IMR-90 (cell line): Measurements from ENCODE around the gene RFX3.

ENCODE experiments used
- BHLHE40 ChIP-seq: fragments of 150-350 bp; IDR thresholded peaks from 2 replicates; pipeline ENCODE4 v1.6.1; 2016; ENCODE audit warnings: mild to moderate bottlenecking, low read depth, low read length
- CEBPB ChIP-seq: IDR thresholded peaks from 2 replicates; pipeline ENCODE4 v1.6.1; 2012; ENCODE audit warnings: low read depth, low read length, improper control_type of control experiment
- NFE2L2 ChIP-seq: fragments of 150-350 bp; IDR thresholded peaks from 2 replicates; pipeline ENCODE4 v1.6.1; 2016; ENCODE audit warnings: low read depth, mild to moderate bottlenecking, low read length
- POLR2A ChIP-seq: IDR thresholded peaks from 2 replicates; pipeline ENCODE4 v1.6.1; 2012; ENCODE audit warnings: mild to moderate bottlenecking, low read depth, low read length
- RAD21 ChIP-seq: IDR thresholded peaks from 2 replicates; pipeline ENCODE4 v1.6.1; 2012; ENCODE audit warnings: low read length, improper control_type of control experiment
- SMC3 ChIP-seq: fragments of 150-350 bp; IDR thresholded peaks from 2 replicates; pipeline ENCODE4 v1.6.1; 2016; ENCODE audit warnings: low read depth, mild to moderate bottlenecking, antibody characterized with exemption, low read length, moderate library complexity
- TF ChIP-seq, protein P1 (sequence below): conservative IDR thresholded peaks from 2 replicates; pipeline ENCODE4 v1.5.1; 2012; ENCODE audit warnings: mild to moderate bottlenecking, low read depth, low read length, improper control_type of control experiment
- TF ChIP-seq, protein P2 (sequence below): fragments of 150-350 bp; IDR thresholded peaks from 2 replicates; pipeline ENCODE4 v1.6.1; 2016; ENCODE audit warnings: low read depth, mild to moderate bottlenecking, low read length, moderate library complexity, borderline replicate concordance
- TF ChIP-seq, protein P3 (sequence below): fragments of 150-350 bp; IDR thresholded peaks from 2 replicates; pipeline ENCODE4 v1.6.1; 2017; ENCODE audit warnings: mild to moderate bottlenecking, antibody characterized with exemption, low read length, low read depth

DNA sequence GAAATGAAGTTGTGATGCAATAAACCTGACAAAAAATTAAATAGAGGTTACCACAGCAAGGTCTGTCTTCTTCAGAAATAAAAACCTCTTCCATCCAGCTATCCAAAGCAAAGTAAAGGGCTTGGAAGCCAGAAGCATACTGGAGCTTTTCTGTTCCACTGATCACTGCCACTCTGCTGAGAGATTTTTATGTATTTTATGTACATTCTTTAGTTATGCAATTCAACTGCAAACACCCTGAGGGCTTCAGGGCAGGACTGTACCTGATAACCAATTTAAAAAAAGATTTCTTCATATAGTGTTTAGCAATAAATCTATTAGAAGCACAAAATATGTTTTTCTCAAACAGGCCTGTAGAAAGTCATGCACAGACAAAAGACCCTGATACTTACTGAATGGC is 355.0 kb downstream of the RFX3 start:
- TF ChIP-seq, protein P1, sequence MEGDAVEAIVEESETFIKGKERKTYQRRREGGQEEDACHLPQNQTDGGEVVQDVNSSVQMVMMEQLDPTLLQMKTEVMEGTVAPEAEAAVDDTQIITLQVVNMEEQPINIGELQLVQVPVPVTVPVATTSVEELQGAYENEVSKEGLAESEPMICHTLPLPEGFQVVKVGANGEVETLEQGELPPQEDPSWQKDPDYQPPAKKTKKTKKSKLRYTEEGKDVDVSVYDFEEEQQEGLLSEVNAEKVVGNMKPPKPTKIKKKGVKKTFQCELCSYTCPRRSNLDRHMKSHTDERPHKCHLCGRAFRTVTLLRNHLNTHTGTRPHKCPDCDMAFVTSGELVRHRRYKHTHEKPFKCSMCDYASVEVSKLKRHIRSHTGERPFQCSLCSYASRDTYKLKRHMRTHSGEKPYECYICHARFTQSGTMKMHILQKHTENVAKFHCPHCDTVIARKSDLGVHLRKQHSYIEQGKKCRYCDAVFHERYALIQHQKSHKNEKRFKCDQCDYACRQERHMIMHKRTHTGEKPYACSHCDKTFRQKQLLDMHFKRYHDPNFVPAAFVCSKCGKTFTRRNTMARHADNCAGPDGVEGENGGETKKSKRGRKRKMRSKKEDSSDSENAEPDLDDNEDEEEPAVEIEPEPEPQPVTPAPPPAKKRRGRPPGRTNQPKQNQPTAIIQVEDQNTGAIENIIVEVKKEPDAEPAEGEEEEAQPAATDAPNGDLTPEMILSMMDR, result no peak
- TF ChIP-seq, protein P2, sequence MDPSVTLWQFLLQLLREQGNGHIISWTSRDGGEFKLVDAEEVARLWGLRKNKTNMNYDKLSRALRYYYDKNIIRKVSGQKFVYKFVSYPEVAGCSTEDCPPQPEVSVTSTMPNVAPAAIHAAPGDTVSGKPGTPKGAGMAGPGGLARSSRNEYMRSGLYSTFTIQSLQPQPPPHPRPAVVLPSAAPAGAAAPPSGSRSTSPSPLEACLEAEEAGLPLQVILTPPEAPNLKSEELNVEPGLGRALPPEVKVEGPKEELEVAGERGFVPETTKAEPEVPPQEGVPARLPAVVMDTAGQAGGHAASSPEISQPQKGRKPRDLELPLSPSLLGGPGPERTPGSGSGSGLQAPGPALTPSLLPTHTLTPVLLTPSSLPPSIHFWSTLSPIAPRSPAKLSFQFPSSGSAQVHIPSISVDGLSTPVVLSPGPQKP, result no peak
- TF ChIP-seq, protein P3, sequence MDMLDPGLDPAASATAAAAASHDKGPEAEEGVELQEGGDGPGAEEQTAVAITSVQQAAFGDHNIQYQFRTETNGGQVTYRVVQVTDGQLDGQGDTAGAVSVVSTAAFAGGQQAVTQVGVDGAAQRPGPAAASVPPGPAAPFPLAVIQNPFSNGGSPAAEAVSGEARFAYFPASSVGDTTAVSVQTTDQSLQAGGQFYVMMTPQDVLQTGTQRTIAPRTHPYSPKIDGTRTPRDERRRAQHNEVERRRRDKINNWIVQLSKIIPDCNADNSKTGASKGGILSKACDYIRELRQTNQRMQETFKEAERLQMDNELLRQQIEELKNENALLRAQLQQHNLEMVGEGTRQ, result no peak
- no peak for TF ChIP-seq POLR2A
- no peak for TF ChIP-seq CEBPB
- TF ChIP-seq BHLHE40, result no peak
- TF ChIP-seq NFE2L2, result no peak
- TF ChIP-seq RAD21, result no peak
- TF ChIP-seq SMC3, result no peak
